Neural crest cell (in vitro differentiated cells): ENCODE results near the gene IRX4. TPM values are rescaled to one million over a fixed set of nuclear protein-coding genes. Genes with fewer than 3 reads are reported as not detected.

Experiments used
- DNase-seq: peaks from one replicate; pipeline ENCODE4 v3.0.0; 2021; ENCODE audit warnings: low read depth, mixed read lengths, low spot score
- H3K27ac Mint-ChIP-seq: one replicate; pipeline ENCODE4 v1.8.0; 2021; ENCODE audit warnings: mild to moderate bottlenecking, mixed read lengths; ENCODE audit not compliant: unreplicated experiment
- H3K27me3 Mint-ChIP-seq: 2 replicates; pipeline ENCODE4 v1.8.0; 2021; ENCODE audit warnings: low read depth, mild to moderate bottlenecking, mixed read lengths
- H3K36me3 Mint-ChIP-seq: 2 replicates; pipeline ENCODE4 v1.8.0; 2021; ENCODE audit warnings: low read depth, mild to moderate bottlenecking, mixed read lengths
- H3K4me1 Mint-ChIP-seq: 2 replicates; pipeline ENCODE4 v1.8.0; 2021; ENCODE audit warnings: mixed read lengths
- H3K4me3 Mint-ChIP-seq: one replicate; pipeline ENCODE4 v1.8.0; 2021; ENCODE audit warnings: mild to moderate bottlenecking, mixed read lengths
- H3K9me3 Mint-ChIP-seq: 2 replicates; pipeline ENCODE4 v1.8.0; 2021; ENCODE audit warnings: mixed read lengths
- total RNA-seq: library from RNA; stranded (reverse); gene quantifications from 2 replicates; pipeline ENCODE4 v1.2.1, GENCODE V29; 2021
- TF ChIP-seq, protein P1 (sequence below): fragments of 200-600 bp; sonication (generic); conservative IDR thresholded peaks from 2 replicates; pipeline ENCODE4 v1.5.0; 2021; ENCODE audit warnings: antibody characterized with exemption, mild to moderate bottlenecking

Gene IRX4
- total RNA-seq, 1 donor from 2014 or later, result 0.28 TPM

DNA sequence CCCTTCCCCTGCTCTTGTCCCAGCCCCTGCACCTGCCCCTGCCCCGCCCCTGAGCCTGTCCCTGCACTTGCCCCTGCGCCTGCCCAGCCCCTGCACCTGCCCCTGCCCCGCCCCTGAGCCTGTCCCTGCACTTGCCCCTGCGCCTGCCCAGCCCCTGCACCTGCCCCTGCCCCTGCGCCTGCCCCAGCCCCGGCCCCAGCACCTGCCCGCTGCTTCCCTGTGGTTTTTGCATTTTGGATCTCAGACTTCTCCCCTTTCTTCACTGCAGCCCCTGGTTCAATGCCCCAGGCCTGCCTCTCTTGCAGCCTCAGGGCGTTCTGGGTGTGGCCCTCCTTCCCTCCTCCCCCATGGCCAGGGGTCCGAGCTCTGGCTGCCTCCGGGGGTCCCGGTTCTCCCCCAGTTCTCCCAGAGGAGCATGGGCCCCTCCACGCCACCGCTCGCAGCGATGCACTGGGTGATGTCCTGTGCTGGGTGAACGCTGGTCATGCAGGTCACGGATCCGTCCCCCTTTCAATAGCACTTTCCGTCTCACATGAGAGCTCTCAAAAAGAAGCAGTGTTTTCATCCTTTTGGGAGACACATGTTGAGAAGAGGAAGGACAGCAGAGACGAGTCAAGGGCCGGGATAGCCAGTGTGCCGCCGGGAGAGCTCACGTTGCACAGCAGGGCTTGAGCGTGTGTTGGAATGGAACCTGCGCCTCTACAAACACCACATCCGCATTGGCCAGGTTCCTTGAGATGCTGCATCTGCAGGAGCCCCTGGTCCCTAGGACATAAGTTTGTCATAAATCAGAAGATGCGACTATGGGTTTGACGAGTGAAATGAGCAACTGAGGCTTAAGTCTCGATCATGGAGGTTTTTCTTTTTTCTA lies 44.0 kb upstream of the IRX4 start:
- Mint-ChIP-seq H3K27ac (no peak overlapping the region), H3K36me3 (no peaks in the 10 kb centered on the region), H3K27me3 (peaks cover 4% of the 10 kb centered on the region), H3K4me3 (no peak overlapping the region), H3K9me3 (no peaks in the 10 kb centered on the region), H3K4me1 (no peaks in the 10 kb centered on the region)
- DNase-seq, result no peak
- TF ChIP-seq, protein P1, sequence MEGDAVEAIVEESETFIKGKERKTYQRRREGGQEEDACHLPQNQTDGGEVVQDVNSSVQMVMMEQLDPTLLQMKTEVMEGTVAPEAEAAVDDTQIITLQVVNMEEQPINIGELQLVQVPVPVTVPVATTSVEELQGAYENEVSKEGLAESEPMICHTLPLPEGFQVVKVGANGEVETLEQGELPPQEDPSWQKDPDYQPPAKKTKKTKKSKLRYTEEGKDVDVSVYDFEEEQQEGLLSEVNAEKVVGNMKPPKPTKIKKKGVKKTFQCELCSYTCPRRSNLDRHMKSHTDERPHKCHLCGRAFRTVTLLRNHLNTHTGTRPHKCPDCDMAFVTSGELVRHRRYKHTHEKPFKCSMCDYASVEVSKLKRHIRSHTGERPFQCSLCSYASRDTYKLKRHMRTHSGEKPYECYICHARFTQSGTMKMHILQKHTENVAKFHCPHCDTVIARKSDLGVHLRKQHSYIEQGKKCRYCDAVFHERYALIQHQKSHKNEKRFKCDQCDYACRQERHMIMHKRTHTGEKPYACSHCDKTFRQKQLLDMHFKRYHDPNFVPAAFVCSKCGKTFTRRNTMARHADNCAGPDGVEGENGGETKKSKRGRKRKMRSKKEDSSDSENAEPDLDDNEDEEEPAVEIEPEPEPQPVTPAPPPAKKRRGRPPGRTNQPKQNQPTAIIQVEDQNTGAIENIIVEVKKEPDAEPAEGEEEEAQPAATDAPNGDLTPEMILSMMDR, result no peak

- H3K27ac Mint-ChIP-seq, result no peak overlapping the region
- TF ChIP-seq, protein P1, result no peak
- H3K4me3 Mint-ChIP-seq, result no peak overlapping the region
- DNase-seq, result no peak
- H3K9me3 Mint-ChIP-seq, result no peaks in the 10 kb centered on the region
- H3K36me3 Mint-ChIP-seq, result no peaks in the 10 kb centered on the region
- no peaks in the 10 kb centered on the region for H3K27me3 Mint-ChIP-seq
- no peaks in the 10 kb centered on the region for H3K4me1 Mint-ChIP-seq
Observed at GRCh38 chr5:1926071-1926440, 43.3 kb upstream of the IRX4 start.

GRCh38 chr5:1925111-1926070 lies 42.7 kb upstream of the IRX4 start:
- DNase-seq, result no peak
- no peaks in the 10 kb centered on the region for H3K4me1 Mint-ChIP-seq
- no peaks in the 10 kb centered on the region for H3K9me3 Mint-ChIP-seq
- H3K27ac Mint-ChIP-seq, result no peak overlapping the region
- H3K4me3 Mint-ChIP-seq, result no peak overlapping the region
- TF ChIP-seq, protein P1, result no peak
- no peaks in the 10 kb centered on the region for H3K36me3 Mint-ChIP-seq
- no peaks in the 10 kb centered on the region for H3K27me3 Mint-ChIP-seq

DNA sequence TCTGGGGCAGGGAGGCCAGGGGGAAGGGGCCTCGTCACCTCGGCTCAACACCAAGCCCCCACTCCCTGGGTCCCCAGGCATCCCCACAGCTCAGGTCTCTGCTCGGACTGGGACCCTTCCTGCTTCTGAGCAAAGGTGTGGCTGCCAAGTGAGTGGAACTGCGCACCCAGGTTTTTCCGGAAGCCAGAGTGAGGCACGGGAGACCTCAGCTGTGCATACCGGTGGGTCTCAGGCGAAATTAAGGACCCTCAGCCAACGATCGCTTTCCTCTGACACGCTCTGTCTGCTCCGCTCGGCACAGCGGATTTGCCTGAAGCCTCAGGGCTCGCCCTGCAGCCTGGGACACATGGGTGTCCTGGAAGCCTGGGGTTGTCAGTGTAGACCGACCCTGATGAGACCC lies 41.0 kb upstream of the IRX4 start:
- Mint-ChIP-seq H3K27ac (no peak overlapping the region), H3K9me3 (no peaks in the 10 kb centered on the region), H3K4me3 (no peak overlapping the region), H3K36me3 (no peaks in the 10 kb centered on the region), H3K27me3 (no peaks in the 10 kb centered on the region), H3K4me1 (no peaks in the 10 kb centered on the region)
- no peak for DNase-seq
- TF ChIP-seq, protein P1, result no peak

- no peaks in the 10 kb centered on the region for H3K4me1 Mint-ChIP-seq
- H3K9me3 Mint-ChIP-seq, result no peaks in the 10 kb centered on the region
- no peak for DNase-seq
- TF ChIP-seq, protein P1, result no peak
- H3K4me3 Mint-ChIP-seq, result no peak overlapping the region
- no peaks in the 10 kb centered on the region for H3K27me3 Mint-ChIP-seq
- no peaks in the 10 kb centered on the region for H3K36me3 Mint-ChIP-seq
- H3K27ac Mint-ChIP-seq, result no peak overlapping the region
Observed at GRCh38 chr5:1923341-1923740, 40.6 kb upstream of the IRX4 start.
